ENCODE data around the gene MUC5AC.

The MUC5AC gene

GRCh38 chr11:1197431-1197885, 39.7 kb downstream of the MUC5AC start:
- DNase-seq (ENCODE audit: low read depth): no peak

GRCh38 chr11:1197886-1198560, 40.3 kb downstream of the MUC5AC start:
- no peak for DNase-seq (ENCODE audit: low read depth)

GRCh38 chr11:1198561-1199240, 40.9 kb downstream of the MUC5AC start:
- no peak for DNase-seq (ENCODE audit: low read depth)

GRCh38 chr11:1199241-1199750, 41.5 kb downstream of the MUC5AC start:
- no peak for DNase-seq (ENCODE audit: low read depth)

GRCh38 chr11:1199751-1200610, 42.2 kb downstream of the MUC5AC start:
- DNase-seq (ENCODE audit: low read depth): no peak

GRCh38 chr11:1200611-1201191, 42.9 kb downstream of the MUC5AC start:
- DNase-seq (ENCODE audit: low read depth): no peak

GRCh38 chr11:1201395-1202153, 43.8 kb downstream of the MUC5AC start:
- DNase-seq (ENCODE audit: low read depth): no peak

- no peak for DNase-seq (ENCODE audit: low read depth)
These were observed 44.5 kb downstream of the MUC5AC start for GRCh38 chr11:1202154-1202775.

GRCh38 chr11:1202776-1203504, 45.2 kb downstream of the MUC5AC start:
- DNase-seq (ENCODE audit: low read depth): peak; percentile 40

GRCh38 chr11:1203505-1204271, 45.9 kb downstream of the MUC5AC start:
- no peak for DNase-seq (ENCODE audit: low read depth)

- no peak for DNase-seq (ENCODE audit: low read depth)
These were observed 46.8 kb downstream of the MUC5AC start for GRCh38 chr11:1204381-1205101.

GRCh38 chr11:1205121-1205986, 47.6 kb downstream of the MUC5AC start:
- no peak for DNase-seq (ENCODE audit: low read depth)

- no peak for DNase-seq (ENCODE audit: low read depth)
These were observed 48.2 kb downstream of the MUC5AC start for GRCh38 chr11:1205987-1206331.

- DNase-seq (ENCODE audit: low read depth): no peak
These were observed 48.9 kb downstream of the MUC5AC start for GRCh38 chr11:1206391-1207271.

GRCh38 chr11:1207401-1208143, 49.8 kb downstream of the MUC5AC start:
- DNase-seq (ENCODE audit: low read depth): no peak

GRCh38 chr11:1208144-1208393, 50.3 kb downstream of the MUC5AC start:
- no peak for DNase-seq (ENCODE audit: low read depth)
